MM.1S (cell line): Measurements from ENCODE around the gene PNPLA7.
"Not testable (repeated sequence)": the region's sequence is repeated elsewhere in the genome, so short reads cannot be mapped to it uniquely, and the experiment has no call there.

Source experiments
- DNase-seq: peaks from one replicate; pipeline ENCODE4 v3.0.0-alpha.2; 2015
- H2AFZ ChIP-seq: fragments of 300-600 bp; sonication (generic); 2 replicates; pipeline ENCODE4 v1.6.0; 2016; ENCODE audit warnings: antibody characterized with exemption, low read length
- H3F3A ChIP-seq: fragments of 300-600 bp; sonication (generic); 2 replicates; pipeline ENCODE4 v1.6.1; 2016; ENCODE audit warnings: mild to moderate bottlenecking, antibody characterized with exemption, low read length, moderate library complexity, mixed read lengths; ENCODE audit not compliant: insufficient read depth
- H3K27ac ChIP-seq: fragments of 300-600 bp; sonication (generic); 2 replicates; pipeline ENCODE4 v1.5.1; 2016; ENCODE audit warnings: mild to moderate bottlenecking, low read length
- H3K27me3 ChIP-seq: fragments of 300-600 bp; sonication (generic); replicated peaks from 2 replicates; pipeline ENCODE4 v1.6.0; 2016; ENCODE audit warnings: low read length; ENCODE audit not compliant: insufficient read depth
- H3K36me3 ChIP-seq: fragments of 300-600 bp; sonication (generic); replicated peaks from 2 replicates; pipeline ENCODE4 v1.6.1; 2016; ENCODE audit warnings: mild to moderate bottlenecking, low read length, mixed read lengths; ENCODE audit not compliant: insufficient read depth
- H3K4me1 ChIP-seq: fragments of 300-600 bp; sonication (generic); 2 replicates; pipeline ENCODE4 v1.6.1; 2016; ENCODE audit warnings: low read length, mixed read lengths
- H3K4me2 ChIP-seq: fragments of 300-600 bp; sonication (generic); 2 replicates; pipeline ENCODE4 v1.6.0; 2016; ENCODE audit warnings: low read depth, low read length
- H3K4me3 ChIP-seq: fragments of 300-600 bp; sonication (generic); 2 replicates; pipeline ENCODE4 v1.5.1; 2016; ENCODE audit warnings: low read length, mixed read lengths
- H3K79me2 ChIP-seq: fragments of 300-600 bp; sonication (generic); 2 replicates; pipeline ENCODE4 v1.6.1; 2016; ENCODE audit warnings: mixed run types, low read length, mixed read lengths
- H3K9ac ChIP-seq: fragments of 300-600 bp; sonication (generic); 2 replicates; pipeline ENCODE4 v1.6.1; 2016; ENCODE audit warnings: low read length, mixed read lengths
- H3K9me2 ChIP-seq: fragments of 300-600 bp; sonication (generic); replicated peaks from 2 replicates; pipeline ENCODE4 v1.6.1; 2016; ENCODE audit warnings: mild to moderate bottlenecking, low read length, mixed read lengths; ENCODE audit not compliant: insufficient read depth
- H3K9me3 ChIP-seq: fragments of 300-600 bp; sonication (generic); replicated peaks from 2 replicates; pipeline ENCODE4 v1.6.1; 2016; ENCODE audit warnings: mild to moderate bottlenecking, low read length, mixed read lengths; ENCODE audit not compliant: insufficient read depth
- H4K20me1 ChIP-seq: fragments of 300-600 bp; sonication (generic); 2 replicates; pipeline ENCODE4 v1.6.1; 2016; ENCODE audit warnings: mild to moderate bottlenecking, low read length, moderate library complexity, mixed read lengths; ENCODE audit not compliant: insufficient read depth
- CTCF ChIP-seq: fragments of 300-600 bp; sonication (generic); IDR thresholded peaks from 2 replicates; pipeline ENCODE4 v1.5.1; 2016; ENCODE audit warnings: antibody characterized with exemption, low read length, mixed read lengths
- EZH2 ChIP-seq: fragments of 300-600 bp; sonication (generic); optimal IDR thresholded peaks from 2 replicates; pipeline ENCODE3; 2017; ENCODE audit warnings: low read depth, mild to moderate bottlenecking, antibody characterized with exemption, low read length, mixed read lengths
- EZH2phosphoT487 ChIP-seq: fragments of 300-600 bp; sonication (generic); IDR thresholded peaks from 2 replicates; pipeline ENCODE4 v1.6.1; 2018; ENCODE audit warnings: antibody characterized with exemption, low read length

The PNPLA7 gene

GRCh38 chr9:137513801-137514570 lies 36.2 kb downstream of the PNPLA7 start:
- 0 out of 2 replicates have a peak, but pooled peaks have one; percentile 3 for TF ChIP-seq CTCF
- H2AFZ ChIP-seq, result peak overlapping the region; percentile 14; the same call in 1 of the 2 replicates
- H3K4me3 ChIP-seq, result peak overlapping the region; percentile 46
- H3F3A ChIP-seq, result peaks cover 16% of the 10 kb centered on the region
- not testable (repeated sequence) for H3K36me3 ChIP-seq, H3K9me3 ChIP-seq, H4K20me1 ChIP-seq, H3K27me3 ChIP-seq, H3K79me2 ChIP-seq, H3K9me2 ChIP-seq
- H3K27ac ChIP-seq, result peak overlapping the region; percentile 80
- peaks cover 17% of the 10 kb centered on the region for H3K4me1 ChIP-seq
- peak overlapping the region; percentile 35; the same call in 1 of the 2 replicates for H3K9ac ChIP-seq
- DNase-seq, result peak; percentile 60
- H3K4me2 ChIP-seq, result peak overlapping the region; percentile 82

DNA sequence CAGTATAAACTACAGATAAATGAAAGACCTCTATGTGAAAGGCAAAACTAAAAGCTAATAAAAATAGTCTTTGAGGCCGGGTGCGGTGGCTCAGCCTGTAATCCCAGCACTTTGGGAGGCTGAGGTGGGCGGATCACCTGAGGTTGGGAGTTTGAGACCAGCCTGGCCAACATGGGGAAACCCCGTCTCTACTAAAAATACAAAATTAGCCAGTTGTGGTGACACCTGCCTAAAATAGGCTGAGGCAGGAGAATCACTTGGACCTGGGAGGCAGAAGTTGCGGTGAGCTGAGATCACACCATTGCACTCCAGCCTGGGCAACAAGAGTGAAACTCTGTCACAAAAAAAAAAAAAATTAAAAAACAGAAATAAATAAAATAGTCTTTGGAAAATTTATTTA lies 37.1 kb downstream of the PNPLA7 start:
- Histone ChIP-seq H3F3A (peaks cover 16% of the 10 kb centered on the region), H3K27ac (peak overlapping the region; percentile 80), H3K4me2 (peak overlapping the region; percentile 82), H3K4me1 (peaks cover 17% of the 10 kb centered on the region), H3K4me3 (peak overlapping the region; percentile 46; the same call in 1 of the 2 replicates)
- not testable (repeated sequence) for H3K36me3 ChIP-seq, H3K9me3 ChIP-seq, H2AFZ ChIP-seq, H3K9ac ChIP-seq, H3K27me3 ChIP-seq, H3K79me2 ChIP-seq, H4K20me1 ChIP-seq, H3K9me2 ChIP-seq
- DNase-seq, result peak; percentile 64

GRCh38 chr9:137511758-137512463 lies 38.3 kb downstream of the PNPLA7 start:
- no peak overlapping the region for H3K27ac ChIP-seq

GRCh38 chr9:137511126-137511525 lies 39.1 kb downstream of the PNPLA7 start:
- not testable (repeated sequence) for H3K36me3 ChIP-seq, H3K9me3 ChIP-seq, H3K4me3 ChIP-seq, H4K20me1 ChIP-seq, H3K27me3 ChIP-seq, H3K4me2 ChIP-seq, H3K79me2 ChIP-seq, H3K27ac ChIP-seq, H3K9ac ChIP-seq, H2AFZ ChIP-seq, H3K9me2 ChIP-seq, DNase-seq
- Histone ChIP-seq H3F3A (peaks cover 16% of the 10 kb centered on the region), H3K4me1 (peaks cover 17% of the 10 kb centered on the region)

More at GRCh38 chr9:137511758-137512463, 38.3 kb downstream of the PNPLA7 start:
- TF ChIP-seq EZH2phosphoT487 (no peak), EZH2 (no peak), CTCF (no peak)
- no peaks in the 10 kb centered on the region for H3K27me3 ChIP-seq
- no peaks in the 10 kb centered on the region for H3K79me2 ChIP-seq
- no peak for DNase-seq
- H4K20me1 ChIP-seq, result no peaks in the 10 kb centered on the region
- no peaks in the 10 kb centered on the region for H3K9me2 ChIP-seq
- H2AFZ ChIP-seq, result no peak overlapping the region
- H3F3A ChIP-seq, result peaks cover 16% of the 10 kb centered on the region
- no peaks in the 10 kb centered on the region for H3K9me3 ChIP-seq
- no peak overlapping the region; the same call in 1 of the 2 replicates for H3K4me2 ChIP-seq
- no peaks in the 10 kb centered on the region for H3K36me3 ChIP-seq
- H3K4me1 ChIP-seq, result peaks cover 17% of the 10 kb centered on the region
- H3K4me3 ChIP-seq, result no peak overlapping the region
- H3K9ac ChIP-seq, result no peak overlapping the region
